ENCODE measurements around the gene SYNCRIP. TPM values are rescaled to one million over a fixed set of nuclear protein-coding genes. Genes with fewer than 3 reads are reported as not detected.

SYNCRIP gene
- total RNA-seq: 88.5 and 98.3 TPM in 2 replicates
- 54.1 TPM for total RNA-seq (2013)
- polyA plus RNA-seq: 7.9 and 15.1 TPM in 2 replicates
- polyA minus RNA-seq: 17.0 and 24.3 TPM in 2 replicates

DNA sequence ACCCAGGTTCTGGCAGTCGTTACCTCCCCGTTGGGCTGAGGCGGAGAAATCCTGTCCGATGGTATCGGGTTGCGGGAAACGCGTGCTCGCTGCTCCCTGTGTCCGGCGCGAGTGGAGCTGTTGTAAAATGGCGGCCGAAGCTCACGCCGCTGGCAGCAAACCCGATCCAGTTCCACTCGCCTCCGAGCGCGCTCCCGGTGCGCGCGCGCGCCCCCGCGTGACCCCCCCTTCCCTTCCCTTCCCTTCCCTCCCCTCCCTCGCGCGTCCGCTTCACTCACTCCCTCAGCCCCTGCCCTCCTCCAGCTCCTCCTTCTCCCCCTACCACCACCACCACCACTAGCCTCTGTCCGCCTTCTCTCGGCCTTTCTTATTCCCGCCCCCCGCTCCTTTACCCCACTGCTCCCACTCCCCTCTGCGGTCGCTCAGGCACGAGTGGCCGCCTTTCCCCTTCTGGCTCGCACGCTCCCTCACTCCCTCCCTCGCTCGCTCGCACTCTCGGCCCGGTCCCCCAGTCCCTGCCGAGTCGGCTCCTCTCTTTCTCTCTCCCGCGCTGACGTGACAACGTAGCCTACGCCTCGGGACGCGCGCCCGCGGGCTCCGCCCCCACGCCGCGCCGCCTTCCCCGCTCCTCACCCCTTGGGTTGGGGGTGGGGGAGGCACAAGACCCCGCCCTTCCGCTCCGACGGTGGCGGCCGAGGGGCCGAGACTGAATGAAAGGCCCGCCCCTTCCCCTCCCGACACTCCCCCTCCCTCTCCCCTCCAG lies at the start of gene SYNCRIP:
Gene SYNCRIP, minus strand, starts transcription at position 113 of the 763 bp plus-strand sequence. CDS start 1,447 bp downstream, outside the sequence.
- Histone ChIP-seq H3K9ac (ENCODE audit: low read length) (peak within 1 kb of the TSS; percentile 96), H2AFZ (ENCODE audit: insufficient read depth, low read depth, low read length, poor library complexity, severe bottlenecking) (peak within 1 kb of the TSS; percentile 90), H3K27ac (ENCODE audit: low read length in 2 of 2) (peak within 1 kb of the TSS; percentile 97 to 98), H3K4me1 (ENCODE audit: control insufficient read depth in 2 of 2, insufficient read depth in 2 of 2, low read length in 2 of 2) (peaks cover 20 to 27% of the 10 kb centered on the region in 2 donors), H3K9me3 (ENCODE audit: control extremely low read depth in 1 of 3, control insufficient read depth in 2 of 3, insufficient read depth in 1 of 3, low read length in 2 of 3) (no peaks in the 10 kb centered on the region), H3K4me2 (replicated peaks; ENCODE audit: low read depth, low read length, poor library complexity, severe bottlenecking) (peak within 1 kb of the TSS; percentile 73), H3K36me3 (replicated peaks in 1 of 2; ENCODE audit: control extremely low read depth in 1 of 2, control insufficient read depth in 1 of 2, extremely low read depth in 1 of 2, insufficient read depth in 2 of 2, low read length in 1 of 2) (peaks cover 2 to 16% of the 10 kb centered on the region in 2 experiments), H3K79me2 (ENCODE audit: control insufficient read depth, insufficient read depth, low read length) (peaks cover 47% of the 10 kb centered on the region), H4K20me1 (ENCODE audit: control insufficient read depth, insufficient read depth, low read length, poor library complexity, severe bottlenecking) (peaks cover 22% of the 10 kb centered on the region), H3K4me3 (ENCODE audit: control extremely low read depth in 1 of 5, extremely low read depth in 1 of 5, insufficient read depth in 1 of 5, low read depth in 2 of 5, low read length in 4 of 5) (peak within 1 kb of the TSS; percentile 79 to 100 (median 82)), H3K27me3 (replicated peaks in 1 of 4; ENCODE audit: control extremely low read depth in 1 of 4, control insufficient read depth in 3 of 4, insufficient read depth in 4 of 4, low read length in 3 of 4) (no peaks in the 10 kb centered on the region)
- Mint-ChIP-seq H3K27ac (peak within 1 kb of the TSS; percentile 99), H3K4me1 (peaks cover 43% of the 10 kb centered on the region), H3K4me3 (peak within 1 kb of the TSS; percentile 92), H3K9me3 (ENCODE audit: insufficient read depth) (no peaks in the 10 kb centered on the region), H3K27me3 (no peaks in the 10 kb centered on the region)
- WGBS (ENCODE audit: insufficient coverage): under 1% methylated on average over 55 of the region's 76 CpGs
- ChIA-PET POLR2A (interaction anchor here (0.6 to 5.1 kb wide), 9 partner anchors 27 to 1783 kb away, joined by 3 to 193 read pairs (median 5); partner anchors contain the start of genes CYB5R4, NT5E and SNX14), CTCF (interaction anchor here (0.6 to 6.5 kb wide), 3 partner anchors 29 to 50 kb away, joined by 3 to 43 read pairs (median 3); no protein-coding TSS in a partner anchor)
- ATAC-seq (ENCODE audit: low read depth) (peak; percentile 80), DNase-seq (peak; percentile 98)
- intact Hi-C loops (cut with micrococcal nuclease): loop anchor here (1.0 kb wide), 3 partner anchors 35 to 193 kb away; partner anchors contain the start of genes NT5E and SNX14
- TF ChIP-seq EZH2 (IDR thresholded peaks at IDR 0.05; ENCODE audit: borderline replicate concordance, insufficient read depth, low read depth, low read length, poor library complexity, severe bottlenecking): no peak
- TF ChIP-seq CTCF (IDR thresholded peaks at IDR 0.05): no peak

GRCh38 chr6:85691478-85691877 lies 48.8 kb upstream of the SYNCRIP start:
- Mint-ChIP-seq H3K4me3 (no peak overlapping the region), H3K27ac (no peak overlapping the region), H3K27me3 (no peaks in the 10 kb centered on the region), H3K9me3 (ENCODE audit: insufficient read depth) (peaks cover 2% of the 10 kb centered on the region), H3K4me1 (no peaks in the 10 kb centered on the region)
- Histone ChIP-seq H4K20me1 (ENCODE audit: control insufficient read depth, insufficient read depth, low read length, poor library complexity, severe bottlenecking) (no peaks in the 10 kb centered on the region), H3K9me3 (ENCODE audit: control extremely low read depth in 1 of 3, control insufficient read depth in 2 of 3, insufficient read depth in 1 of 3, low read length in 2 of 3) (no peaks in the 10 kb centered on the region), H3K27ac (ENCODE audit: low read length in 2 of 2) (no peak overlapping the region), H3K27me3 (replicated peaks in 1 of 4; ENCODE audit: control extremely low read depth in 1 of 4, control insufficient read depth in 3 of 4, insufficient read depth in 4 of 4, low read length in 3 of 4) (peaks cover 0 to 3% (median 0%) of the 10 kb centered on the region in 4 experiments), H2AFZ (ENCODE audit: insufficient read depth, low read depth, low read length, poor library complexity, severe bottlenecking) (no peak overlapping the region), H3K9ac (ENCODE audit: low read length) (no peak overlapping the region), H3K4me2 (replicated peaks; ENCODE audit: low read depth, low read length, poor library complexity, severe bottlenecking) (no peak overlapping the region), H3K36me3 (replicated peaks in 1 of 2; ENCODE audit: control extremely low read depth in 1 of 2, control insufficient read depth in 1 of 2, extremely low read depth in 1 of 2, insufficient read depth in 2 of 2, low read length in 1 of 2) (no peaks in the 10 kb centered on the region), H3K4me1 (ENCODE audit: control insufficient read depth in 2 of 2, insufficient read depth in 2 of 2, low read length in 2 of 2) (no peaks in the 10 kb centered on the region), H3K79me2 (ENCODE audit: control insufficient read depth, insufficient read depth, low read length) (no peaks in the 10 kb centered on the region), H3K4me3 (ENCODE audit: control extremely low read depth in 1 of 5, extremely low read depth in 1 of 5, insufficient read depth in 1 of 5, low read depth in 2 of 5, low read length in 4 of 5) (no peak overlapping the region)
- 80% methylated on average over 1 of the region's 1 CpG for WGBS (ENCODE audit: insufficient coverage)
- CTCF ChIA-PET: no interaction called here
- TF ChIP-seq EZH2 (IDR thresholded peaks at IDR 0.05; ENCODE audit: borderline replicate concordance, insufficient read depth, low read depth, low read length, poor library complexity, severe bottlenecking): no peak
- no peak for TF ChIP-seq CTCF (IDR thresholded peaks at IDR 0.05)
- no peak for ATAC-seq (ENCODE audit: low read depth)
- no peak for DNase-seq
- POLR2A ChIA-PET: no interaction called here
- intact Hi-C loops (cut with micrococcal nuclease): no loop called here

Measured in B cell (primary cell).